Upper lobe of left lung (tissue), 4 donors: ENCODE measurements around the gene RAB13.

ENCODE experiments used
- POLR2A ChIP-seq, 4 donors: fragments of 450-650 bp; IDR thresholded peaks; one replicate each; pipeline ENCODE4 v1.5.1; 2016 to 2017; ENCODE audit warnings: antibody characterized with exemption in 4 of 4, mild to moderate bottlenecking in 2 of 4
- TF ChIP-seq, protein P1 (sequence below), 6 experiments: fragments of 450-650 bp in 4 of 6; fragments of 200-600 bp in 2 of 6; sonication (generic) in 2 of 6; IDR thresholded peaks; one replicate each; pipeline ENCODE4 v1.5.1; 2016 to 2019; ENCODE audit warnings: antibody characterized with exemption in 6 of 6

DNA sequence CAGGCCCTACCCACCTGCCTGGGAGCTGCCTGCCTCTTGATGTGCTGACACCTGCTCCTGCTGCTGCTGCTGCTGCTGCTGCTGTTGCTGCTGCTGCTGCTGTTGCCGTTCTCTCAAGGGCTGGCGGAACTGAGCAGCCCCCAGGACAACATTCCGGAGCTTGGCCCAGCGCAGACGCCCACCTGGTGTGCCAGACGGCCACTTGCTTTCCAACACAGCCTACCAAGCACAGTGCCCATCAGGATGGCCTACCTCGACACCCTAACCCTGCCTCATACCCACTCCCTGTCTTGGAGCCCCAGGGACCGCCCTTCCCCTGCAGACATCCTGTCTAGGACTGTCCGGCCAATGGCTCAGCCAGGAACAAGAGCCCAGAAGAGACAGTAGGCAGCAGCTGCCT lies 51.4 kb downstream of the RAB13 start:
- TF ChIP-seq, protein P1, sequence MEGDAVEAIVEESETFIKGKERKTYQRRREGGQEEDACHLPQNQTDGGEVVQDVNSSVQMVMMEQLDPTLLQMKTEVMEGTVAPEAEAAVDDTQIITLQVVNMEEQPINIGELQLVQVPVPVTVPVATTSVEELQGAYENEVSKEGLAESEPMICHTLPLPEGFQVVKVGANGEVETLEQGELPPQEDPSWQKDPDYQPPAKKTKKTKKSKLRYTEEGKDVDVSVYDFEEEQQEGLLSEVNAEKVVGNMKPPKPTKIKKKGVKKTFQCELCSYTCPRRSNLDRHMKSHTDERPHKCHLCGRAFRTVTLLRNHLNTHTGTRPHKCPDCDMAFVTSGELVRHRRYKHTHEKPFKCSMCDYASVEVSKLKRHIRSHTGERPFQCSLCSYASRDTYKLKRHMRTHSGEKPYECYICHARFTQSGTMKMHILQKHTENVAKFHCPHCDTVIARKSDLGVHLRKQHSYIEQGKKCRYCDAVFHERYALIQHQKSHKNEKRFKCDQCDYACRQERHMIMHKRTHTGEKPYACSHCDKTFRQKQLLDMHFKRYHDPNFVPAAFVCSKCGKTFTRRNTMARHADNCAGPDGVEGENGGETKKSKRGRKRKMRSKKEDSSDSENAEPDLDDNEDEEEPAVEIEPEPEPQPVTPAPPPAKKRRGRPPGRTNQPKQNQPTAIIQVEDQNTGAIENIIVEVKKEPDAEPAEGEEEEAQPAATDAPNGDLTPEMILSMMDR (IDR thresholded peaks at IDR 0.05) = no peak
- no peak for TF ChIP-seq POLR2A (IDR thresholded peaks at IDR 0.05)
